NCI-H187 treated with DMSO at 0.1 percent for 48 hours (cell line): ENCODE results near the gene CCDC197.

ENCODE experiments used
- DNase-seq: peaks from one replicate; lab custom pipeline; 2025; lab: John Stamatoyannopoulos, UW

CCDC197 gene

GRCh38 chr14:93977790-93978581 lies 19.1 kb upstream of the CCDC197 start:
- no peak for DNase-seq

GRCh38 chr14:93978735-93979134 lies 18.4 kb upstream of the CCDC197 start:
- DNase-seq: no peak

- no peak for DNase-seq
Observed at GRCh38 chr14:93980456-93981201, 16.5 kb upstream of the CCDC197 start.

- DNase-seq: no peak
Observed at GRCh38 chr14:93981316-93982229, 15.5 kb upstream of the CCDC197 start.

- no peak for DNase-seq
Observed at GRCh38 chr14:93982230-93983007, 14.7 kb upstream of the CCDC197 start.

- no peak for DNase-seq
Observed at GRCh38 chr14:93984070-93984469, 13.0 kb upstream of the CCDC197 start.

GRCh38 chr14:93984987-93985410 lies 12.1 kb upstream of the CCDC197 start:
- no peak for DNase-seq

- no peak for DNase-seq
Observed at GRCh38 chr14:93986955-93987354, 10.1 kb upstream of the CCDC197 start.

- no peak for DNase-seq
Observed at GRCh38 chr14:93987376-93987775, 9.7 kb upstream of the CCDC197 start.

- DNase-seq: no peak
Observed at GRCh38 chr14:93987815-93988476, 9.2 kb upstream of the CCDC197 start.

- DNase-seq: no peak
Observed at GRCh38 chr14:93989939-93990338, 7.2 kb upstream of the CCDC197 start.

- no peak for DNase-seq
Observed at GRCh38 chr14:93991212-93991611, 5.9 kb upstream of the CCDC197 start.

- no peak for DNase-seq
Observed at GRCh38 chr14:93991649-93992048, 5.5 kb upstream of the CCDC197 start.

GRCh38 chr14:93993382-93993781 lies 3.7 kb upstream of the CCDC197 start:
- DNase-seq: no peak

- DNase-seq: no peak
Observed at GRCh38 chr14:93994919-93995682, 2.0 kb upstream of the CCDC197 start.

- no peak for DNase-seq
Observed at GRCh38 chr14:93996130-93996695, 888 bp upstream of the CCDC197 start.

GRCh38 chr14:93997916-93998870 lies 1.1 kb downstream of the CCDC197 start:
- no peak for DNase-seq

- no peak for DNase-seq
Observed at GRCh38 chr14:93998871-93999403, 1.8 kb downstream of the CCDC197 start.
